ENCODE measurements around the gene OSCP1.
A peak's percentile ranks its signal among the peaks of the same experiment; 100 is the strongest.

OSCP1 gene

GRCh38 chr1:36455386-36455785 is 5.1 kb upstream of the OSCP1 start:
- TF ChIP-seq, protein P1, sequence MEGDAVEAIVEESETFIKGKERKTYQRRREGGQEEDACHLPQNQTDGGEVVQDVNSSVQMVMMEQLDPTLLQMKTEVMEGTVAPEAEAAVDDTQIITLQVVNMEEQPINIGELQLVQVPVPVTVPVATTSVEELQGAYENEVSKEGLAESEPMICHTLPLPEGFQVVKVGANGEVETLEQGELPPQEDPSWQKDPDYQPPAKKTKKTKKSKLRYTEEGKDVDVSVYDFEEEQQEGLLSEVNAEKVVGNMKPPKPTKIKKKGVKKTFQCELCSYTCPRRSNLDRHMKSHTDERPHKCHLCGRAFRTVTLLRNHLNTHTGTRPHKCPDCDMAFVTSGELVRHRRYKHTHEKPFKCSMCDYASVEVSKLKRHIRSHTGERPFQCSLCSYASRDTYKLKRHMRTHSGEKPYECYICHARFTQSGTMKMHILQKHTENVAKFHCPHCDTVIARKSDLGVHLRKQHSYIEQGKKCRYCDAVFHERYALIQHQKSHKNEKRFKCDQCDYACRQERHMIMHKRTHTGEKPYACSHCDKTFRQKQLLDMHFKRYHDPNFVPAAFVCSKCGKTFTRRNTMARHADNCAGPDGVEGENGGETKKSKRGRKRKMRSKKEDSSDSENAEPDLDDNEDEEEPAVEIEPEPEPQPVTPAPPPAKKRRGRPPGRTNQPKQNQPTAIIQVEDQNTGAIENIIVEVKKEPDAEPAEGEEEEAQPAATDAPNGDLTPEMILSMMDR (IDR thresholded peaks at IDR 0.05; ENCODE audit: unreplicated experiment in 3 of 3): no peak
- Mint-ChIP-seq H3K27me3 (ENCODE audit: low read depth) (no peaks in the 10 kb centered on the region), H3K9me3 (no peaks in the 10 kb centered on the region), H3K36me3 (ENCODE audit: low read depth) (peaks cover 30% of the 10 kb centered on the region), H3K4me1 (peaks cover 6% of the 10 kb centered on the region), H3K4me3 (peak overlapping the region in 1 of 3 experiments; percentile 8), H3K27ac (peak overlapping the region in 1 of 3 experiments; percentile 2)

- peak overlapping the region in 2 of 3 experiments; percentile 21 to 31 for H3K27ac Mint-ChIP-seq
- peaks cover 11% of the 10 kb centered on the region for H3K4me1 Mint-ChIP-seq
- no peaks in the 10 kb centered on the region for H3K27me3 Mint-ChIP-seq (ENCODE audit: low read depth)
- H3K9me3 Mint-ChIP-seq: no peaks in the 10 kb centered on the region
- TF ChIP-seq, protein P1 (IDR thresholded peaks at IDR 0.05; ENCODE audit: unreplicated experiment in 3 of 3): no peak
- peaks cover 24% of the 10 kb centered on the region for H3K36me3 Mint-ChIP-seq (ENCODE audit: low read depth)
- peak overlapping the region; percentile 31 to 64 (median 56) for H3K4me3 Mint-ChIP-seq
Measured at GRCh38 chr1:36453600-36454388, 3.5 kb upstream of the OSCP1 start.

GRCh38 chr1:36453051-36453450 is 2.8 kb upstream of the OSCP1 start:
- TF ChIP-seq, protein P1 (IDR thresholded peaks at IDR 0.05; ENCODE audit: unreplicated experiment in 3 of 3): no peak
- peaks cover 18% of the 10 kb centered on the region for H3K4me1 Mint-ChIP-seq
- H3K27me3 Mint-ChIP-seq (ENCODE audit: low read depth): no peaks in the 10 kb centered on the region
- H3K36me3 Mint-ChIP-seq (ENCODE audit: low read depth): peaks cover 21% of the 10 kb centered on the region
- H3K27ac Mint-ChIP-seq: no peak overlapping the region
- H3K9me3 Mint-ChIP-seq: no peaks in the 10 kb centered on the region
- H3K4me3 Mint-ChIP-seq: peak overlapping the region in 2 of 3 experiments; percentile 13 to 15

- H3K36me3 Mint-ChIP-seq (ENCODE audit: low read depth): peaks cover 16% of the 10 kb centered on the region
- H3K9me3 Mint-ChIP-seq: no peaks in the 10 kb centered on the region
- H3K27me3 Mint-ChIP-seq (ENCODE audit: low read depth): no peaks in the 10 kb centered on the region
- peak overlapping the region; percentile 89 to 97 (median 94) for H3K4me3 Mint-ChIP-seq
- TF ChIP-seq, protein P1 (IDR thresholded peaks at IDR 0.05; ENCODE audit: unreplicated experiment in 3 of 3): no peak
- H3K4me1 Mint-ChIP-seq: peaks cover 18% of the 10 kb centered on the region
- peak overlapping the region; percentile 70 to 96 (median 89) for H3K27ac Mint-ChIP-seq
Measured at GRCh38 chr1:36450919-36451305, 661 bp upstream of the OSCP1 start.

DNA sequence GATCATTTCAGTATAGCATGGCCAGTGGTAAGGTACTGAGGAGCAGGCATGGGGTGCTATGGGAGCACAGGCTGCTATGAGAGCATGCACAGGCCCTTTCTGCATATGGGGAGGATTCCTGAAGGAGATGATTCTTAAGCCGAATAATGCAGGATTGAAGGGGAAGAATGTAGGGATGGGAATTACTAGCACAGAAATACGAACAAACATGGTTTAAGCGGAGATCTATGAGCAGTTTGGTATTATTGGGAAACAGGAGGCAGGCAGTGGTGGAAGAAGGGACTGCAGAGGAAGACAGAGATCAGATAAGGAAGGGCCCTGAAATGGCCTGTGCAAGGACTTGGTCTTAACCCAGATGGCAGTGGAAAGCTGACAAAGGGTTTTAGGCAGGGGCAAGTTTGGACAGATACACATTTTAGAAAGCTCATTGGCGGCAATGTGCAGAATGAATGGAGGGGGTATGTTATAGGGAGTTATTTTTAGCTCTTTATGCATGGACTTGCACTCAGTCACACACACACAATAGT is 1.7 kb downstream of the OSCP1 start:
- Mint-ChIP-seq H3K4me1 (peaks cover 18% of the 10 kb centered on the region), H3K9me3 (no peaks in the 10 kb centered on the region), H3K36me3 (ENCODE audit: low read depth) (no peaks in the 10 kb centered on the region), H3K27me3 (ENCODE audit: low read depth) (no peaks in the 10 kb centered on the region), H3K27ac (peak overlapping the region; percentile 3 to 50 (median 8)), H3K4me3 (peak overlapping the region; percentile 89 to 97 (median 94))
- TF ChIP-seq, protein P1 (IDR thresholded peaks at IDR 0.05; ENCODE audit: unreplicated experiment in 3 of 3): no peak

Data from nephron (organoid).